HepG2 (cell line): ENCODE measurements around the gene PDE4D. TPM values are rescaled to one million over a fixed set of nuclear protein-coding genes. Genes with fewer than 3 reads are reported as not detected.

Source experiments
- CSRNP2 ChIP-seq: sonication (generic); formaldehyde crosslinking; conservative IDR thresholded peaks from 2 replicates; pipeline ENCODE4 v1.8.0; 2022; ENCODE audit warnings: low read depth, missing genetic modification reagents
- FOXM1 ChIP-seq: sonication (generic); formaldehyde crosslinking; IDR thresholded peaks from 2 replicates; pipeline ENCODE4 v1.5.0; 2020; ENCODE audit warnings: missing genetic modification reagents
- FOXO1 ChIP-seq: sonication (generic); formaldehyde crosslinking; IDR thresholded peaks from 2 replicates; pipeline ENCODE4 v1.4.0; 2020; ENCODE audit warnings: missing genetic modification reagents
- GPN1 ChIP-seq: sonication (generic); formaldehyde crosslinking; IDR thresholded peaks from 2 replicates; pipeline ENCODE4 v1.5.1; 2020; ENCODE audit warnings: missing genetic modification reagents, borderline replicate concordance
- KLF12 ChIP-seq: sonication (generic); formaldehyde crosslinking; IDR thresholded peaks from 2 replicates; pipeline ENCODE4 v1.4.0; 2020; ENCODE audit warnings: missing genetic modification reagents, borderline replicate concordance
- NCOA5 ChIP-seq: sonication (generic); formaldehyde crosslinking; IDR thresholded peaks from 2 replicates; pipeline ENCODE4 v1.4.0; 2020; ENCODE audit warnings: missing genetic modification reagents
- RERE ChIP-seq: IDR thresholded peaks from 2 replicates; pipeline ENCODE4 v1.6.1; 2016; ENCODE audit warnings: low read depth, missing genetic modification reagents, missing compliant biosample characterization
- SIX1 ChIP-seq: sonication (generic); formaldehyde crosslinking; IDR thresholded peaks from 2 replicates; pipeline ENCODE4 v1.4.0; 2020; ENCODE audit warnings: missing genetic modification reagents, borderline replicate concordance
- SP4 ChIP-seq: sonication (generic); formaldehyde crosslinking; IDR thresholded peaks from 2 replicates; pipeline ENCODE4 v1.8.1; 2023; ENCODE audit warnings: mild to moderate bottlenecking, missing genetic modification reagents
- ZBTB33 ChIP-seq: sonication (generic); formaldehyde crosslinking; IDR thresholded peaks from 2 replicates; pipeline ENCODE4 v1.4.0; 2020; ENCODE audit warnings: missing genetic modification reagents
- ZMAT5 ChIP-seq: sonication (generic); formaldehyde crosslinking; IDR thresholded peaks from 2 replicates; pipeline ENCODE4 v1.5.0; 2020; ENCODE audit warnings: mild to moderate bottlenecking, low read depth, missing genetic modification reagents, borderline replicate concordance
- ZNF296 ChIP-seq: sonication (generic); formaldehyde crosslinking; conservative IDR thresholded peaks from 2 replicates; pipeline ENCODE4 v1.5.0; 2020; ENCODE audit warnings: mild to moderate bottlenecking, missing genetic modification reagents
- ZNF547 ChIP-seq: sonication (generic); formaldehyde crosslinking; IDR thresholded peaks from 2 replicates; pipeline ENCODE4 v1.5.1; 2020; ENCODE audit warnings: mild to moderate bottlenecking, missing genetic modification reagents
- ZNF605 ChIP-seq: sonication (generic); formaldehyde crosslinking; IDR thresholded peaks from 2 replicates; pipeline ENCODE4 v1.8.0; 2022; ENCODE audit warnings: mild to moderate bottlenecking, missing genetic modification reagents
- polyA plus RNA-seq, 8 experiments: library from polyadenylated mRNA; depleted of rRNA in 3 of 8; stranded (reverse) in 7 of 8; unstranded in 1 of 8; fragments of >200 nt; fragmentation: Illumina TruSeq in 4 of 8; extraction: Trizol in 4 of 8; gene quantifications; 2 replicates each; pipeline versions ENCODE4 v1.2.1 to v1.2.3, GENCODE V29; 2011 to 2016; ENCODE audit warnings: low read depth in 4 of 8, missing spikeins in 1 of 8, mixed read lengths in 1 of 8; ENCODE audit not compliant: insufficient read depth in 1 of 8
- total RNA-seq, 5 experiments: library from RNA; depleted of rRNA; stranded (reverse); fragments of >200 nt; fragmentation: Illumina TruSeq; extraction: Trizol; gene quantifications; 2 replicates each; pipeline ENCODE4 v1.2.3, GENCODE V29; 2016; ENCODE audit warnings: low read depth in 1 of 5
- TF ChIP-seq, protein P1 (sequence below): sonication (generic); formaldehyde crosslinking; IDR thresholded peaks from 2 replicates; pipeline ENCODE4 v1.8.1; 2022; ENCODE audit warnings: low read depth, mild to moderate bottlenecking, missing genetic modification reagents
- TF ChIP-seq, protein P2 (sequence below): sonication (generic); formaldehyde crosslinking; IDR thresholded peaks from 2 replicates; pipeline ENCODE4 v1.8.0; 2022; ENCODE audit warnings: mild to moderate bottlenecking, missing genetic modification reagents, moderate library complexity

Gene PDE4D
- total and polyA plus RNA-seq, 2 of the 13 experiments (the other 11 are each of a cell fraction or from before 2014, with no cell fraction given) = 7.0 to 12.2 TPM

GRCh38 chr5:59712836-59713497 is 180.6 kb downstream of the PDE4D start (continued):
- TF ChIP-seq, protein P1, sequence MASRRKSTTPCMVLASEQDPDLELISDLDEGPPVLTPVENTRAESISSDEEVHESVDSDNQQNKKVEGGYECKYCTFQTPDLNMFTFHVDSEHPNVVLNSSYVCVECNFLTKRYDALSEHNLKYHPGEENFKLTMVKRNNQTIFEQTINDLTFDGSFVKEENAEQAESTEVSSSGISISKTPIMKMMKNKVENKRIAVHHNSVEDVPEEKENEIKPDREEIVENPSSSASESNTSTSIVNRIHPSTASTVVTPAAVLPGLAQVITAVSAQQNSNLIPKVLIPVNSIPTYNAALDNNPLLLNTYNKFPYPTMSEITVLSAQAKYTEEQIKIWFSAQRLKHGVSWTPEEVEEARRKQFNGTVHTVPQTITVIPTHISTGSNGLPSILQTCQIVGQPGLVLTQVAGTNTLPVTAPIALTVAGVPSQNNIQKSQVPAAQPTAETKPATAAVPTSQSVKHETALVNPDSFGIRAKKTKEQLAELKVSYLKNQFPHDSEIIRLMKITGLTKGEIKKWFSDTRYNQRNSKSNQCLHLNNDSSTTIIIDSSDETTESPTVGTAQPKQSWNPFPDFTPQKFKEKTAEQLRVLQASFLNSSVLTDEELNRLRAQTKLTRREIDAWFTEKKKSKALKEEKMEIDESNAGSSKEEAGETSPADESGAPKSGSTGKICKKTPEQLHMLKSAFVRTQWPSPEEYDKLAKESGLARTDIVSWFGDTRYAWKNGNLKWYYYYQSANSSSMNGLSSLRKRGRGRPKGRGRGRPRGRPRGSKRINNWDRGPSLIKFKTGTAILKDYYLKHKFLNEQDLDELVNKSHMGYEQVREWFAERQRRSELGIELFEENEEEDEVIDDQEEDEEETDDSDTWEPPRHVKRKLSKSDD (CRISPR knock-in tag) = no peak
- no peak for TF ChIP-seq CSRNP2 (CRISPR knock-in tag)
- TF ChIP-seq, protein P2, sequence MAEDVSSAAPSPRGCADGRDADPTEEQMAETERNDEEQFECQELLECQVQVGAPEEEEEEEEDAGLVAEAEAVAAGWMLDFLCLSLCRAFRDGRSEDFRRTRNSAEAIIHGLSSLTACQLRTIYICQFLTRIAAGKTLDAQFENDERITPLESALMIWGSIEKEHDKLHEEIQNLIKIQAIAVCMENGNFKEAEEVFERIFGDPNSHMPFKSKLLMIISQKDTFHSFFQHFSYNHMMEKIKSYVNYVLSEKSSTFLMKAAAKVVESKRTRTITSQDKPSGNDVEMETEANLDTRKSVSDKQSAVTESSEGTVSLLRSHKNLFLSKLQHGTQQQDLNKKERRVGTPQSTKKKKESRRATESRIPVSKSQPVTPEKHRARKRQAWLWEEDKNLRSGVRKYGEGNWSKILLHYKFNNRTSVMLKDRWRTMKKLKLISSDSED (CRISPR knock-in tag) = no peak
- TF ChIP-seq SIX1 (CRISPR knock-in tag) = no peak
- TF ChIP-seq NCOA5 = no peak
- no peak for TF ChIP-seq SP4 (CRISPR knock-in tag)
- TF ChIP-seq ZNF605 (CRISPR knock-in tag) = no peak
- TF ChIP-seq ZNF547 (CRISPR knock-in tag) = no peak
- TF ChIP-seq KLF12 (CRISPR knock-in tag) = no peak
- TF ChIP-seq ZBTB33 (CRISPR knock-in tag) = 0 out of 2 replicates have a peak, but pooled peaks have one; percentile 24
- TF ChIP-seq ZMAT5 (CRISPR knock-in tag) = no peak
- TF ChIP-seq FOXM1 (CRISPR knock-in tag) = no peak
- TF ChIP-seq RERE (CRISPR knock-in tag) = no peak
- TF ChIP-seq FOXO1 (CRISPR knock-in tag) = no peak
- TF ChIP-seq ZNF296 = no peak
- TF ChIP-seq GPN1 = no peak
